Fibroblast of lung (primary cell): ENCODE data around the gene FAM107B.

ENCODE experiments used
- CTCF ChIP-seq, 2 donors: IDR thresholded peaks in 1 of 2; conservative IDR thresholded peaks in 1 of 2; 1 replicate in 1 of 2; 2 replicates in 1 of 2; pipeline ENCODE4 v1.5.1; 2011 to 2012; ENCODE audit warnings: low read length in 2 of 2, control low read depth in 1 of 2, inconsistent platforms in 1 of 2, low read depth in 1 of 2, mild to moderate bottlenecking in 1 of 2
- EZH2 ChIP-seq: IDR thresholded peaks from 2 replicates; pipeline ENCODE4 v1.5.1; 2012; ENCODE audit warnings: low read length, control low read depth, mild to moderate bottlenecking; ENCODE audit errors: missing control alignments

- TF ChIP-seq CTCF (conservative IDR thresholded peaks at IDR 0.05 in 1 of 2, IDR thresholded peaks at IDR 0.05 in 1 of 2; ENCODE audit: low read depth in 1 of 2, low read length in 2 of 2) (no peak), EZH2 (no peak)
These were observed 175.6 kb downstream of the FAM107B start for GRCh38 chr10:14598809-14599764.
